NCI-H1105 (cell line): Measurements from ENCODE around the gene CD93.

ENCODE experiments used
- DNase-seq: peaks from one replicate; lab custom pipeline; 2025; lab: John Stamatoyannopoulos, UW

The CD93 gene

GRCh38 chr20:23034721-23035671, 51.1 kb downstream of the CD93 start, which contains the start of gene SSTR4:
SSTR4 (plus strand) TSS chr20:23035312; CDS start chr20:23035484, 172 bp downstream.
- DNase-seq, result no peak

- DNase-seq, result no peak
Observed at GRCh38 chr20:23033918-23034317, 52.2 kb downstream of the CD93 start.

- no peak for DNase-seq
Observed at GRCh38 chr20:23032750-23033078, 53.4 kb downstream of the CD93 start.

- DNase-seq, result no peak
Observed at GRCh38 chr20:23032056-23032749, 53.9 kb downstream of the CD93 start.

- DNase-seq, result no peak
Observed at GRCh38 chr20:23031346-23031745, 54.8 kb downstream of the CD93 start.
